Glutamatergic neuron (in vitro differentiated cells): ENCODE results near the gene TMEM132C. TPM values are rescaled to one million over a fixed set of nuclear protein-coding genes. Genes with fewer than 3 reads are reported as not detected.

Source experiments
- DNase-seq: peaks from one replicate; pipeline ENCODE4 v3.0.0; 2022
- H3K27ac Mint-ChIP-seq: one replicate; pipeline ENCODE4 v1.8.0; 2020; ENCODE audit warnings: mild to moderate bottlenecking, mixed read lengths, inconsistent platforms; ENCODE audit not compliant: unreplicated experiment
- H3K27me3 Mint-ChIP-seq: one replicate; pipeline ENCODE4 v1.8.0; 2020; ENCODE audit warnings: mild to moderate bottlenecking, moderate library complexity, mixed read lengths, inconsistent platforms; ENCODE audit not compliant: unreplicated experiment
- H3K36me3 Mint-ChIP-seq: one replicate; pipeline ENCODE4 v1.8.0; 2020; ENCODE audit warnings: mild to moderate bottlenecking, mixed read lengths, inconsistent platforms; ENCODE audit not compliant: unreplicated experiment
- H3K4me1 Mint-ChIP-seq: one replicate; pipeline ENCODE4 v1.8.0; 2020; ENCODE audit warnings: mild to moderate bottlenecking, low read depth, mixed read lengths, inconsistent platforms; ENCODE audit not compliant: unreplicated experiment
- H3K4me3 Mint-ChIP-seq: one replicate; pipeline ENCODE4 v1.8.0; 2020; ENCODE audit warnings: mild to moderate bottlenecking, mixed read lengths, inconsistent platforms; ENCODE audit not compliant: unreplicated experiment
- H3K9me3 Mint-ChIP-seq: one replicate; pipeline ENCODE4 v1.8.0; 2020; ENCODE audit warnings: mild to moderate bottlenecking, moderate library complexity, mixed read lengths, inconsistent platforms; ENCODE audit not compliant: unreplicated experiment
- total RNA-seq: library from RNA; stranded (reverse); fragmentation: NEBNext Ultra II Directional; extraction: Animal tissue kit (Norgen Biotek cat#: 25700); gene quantifications from one replicate; pipeline ENCODE4 v1.2.1, GENCODE V29; 2021; ENCODE audit not compliant: unreplicated experiment
- TF ChIP-seq, protein P1 (sequence below): fragments of 200-600 bp; sonication (generic); IDR thresholded peaks from one replicate; pipeline ENCODE4 v1.5.0; 2021; ENCODE audit not compliant: partially characterized antibody, unreplicated experiment

TMEM132C gene
- total RNA-seq, 1 donor from 2014 or later: 8.0 TPM

DNA sequence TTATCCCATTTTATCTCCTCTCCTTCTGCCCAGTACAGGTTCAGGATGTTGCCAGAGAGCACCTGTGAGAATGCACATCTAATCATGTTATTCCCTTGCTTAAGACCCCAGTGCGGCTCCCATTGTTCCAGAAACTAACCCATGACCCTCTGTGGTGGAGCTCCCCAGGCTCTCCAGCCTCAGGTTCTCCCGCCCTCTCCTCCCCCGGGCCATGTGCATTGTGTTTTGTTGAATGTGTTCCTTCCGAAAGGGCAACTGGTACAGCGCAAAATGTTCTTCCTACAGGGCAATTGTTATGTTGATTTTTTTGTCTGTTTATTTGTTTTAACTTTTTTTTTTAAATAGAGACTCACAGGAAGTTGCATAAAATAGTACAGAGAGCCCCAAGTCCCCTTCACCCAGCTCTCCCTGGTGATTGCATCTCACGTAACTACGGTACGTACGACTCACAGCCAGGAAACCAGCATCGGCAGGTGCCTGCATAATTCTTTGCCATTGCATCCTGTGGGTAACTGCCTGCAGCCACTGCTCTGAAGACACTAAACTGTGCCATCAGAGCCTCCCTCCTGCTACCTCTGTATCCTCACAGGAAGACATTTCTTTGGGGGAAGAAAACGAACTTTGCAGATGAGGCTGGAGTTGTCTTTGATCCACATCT is 31.2 kb downstream of the TMEM132C start:
- Mint-ChIP-seq H3K36me3 (peaks cover 5% of the 10 kb centered on the region), H3K27ac (no peak overlapping the region), H3K27me3 (no peaks in the 10 kb centered on the region), H3K4me1 (no peaks in the 10 kb centered on the region), H3K9me3 (no peaks in the 10 kb centered on the region), H3K4me3 (no peak overlapping the region)
- TF ChIP-seq, protein P1, sequence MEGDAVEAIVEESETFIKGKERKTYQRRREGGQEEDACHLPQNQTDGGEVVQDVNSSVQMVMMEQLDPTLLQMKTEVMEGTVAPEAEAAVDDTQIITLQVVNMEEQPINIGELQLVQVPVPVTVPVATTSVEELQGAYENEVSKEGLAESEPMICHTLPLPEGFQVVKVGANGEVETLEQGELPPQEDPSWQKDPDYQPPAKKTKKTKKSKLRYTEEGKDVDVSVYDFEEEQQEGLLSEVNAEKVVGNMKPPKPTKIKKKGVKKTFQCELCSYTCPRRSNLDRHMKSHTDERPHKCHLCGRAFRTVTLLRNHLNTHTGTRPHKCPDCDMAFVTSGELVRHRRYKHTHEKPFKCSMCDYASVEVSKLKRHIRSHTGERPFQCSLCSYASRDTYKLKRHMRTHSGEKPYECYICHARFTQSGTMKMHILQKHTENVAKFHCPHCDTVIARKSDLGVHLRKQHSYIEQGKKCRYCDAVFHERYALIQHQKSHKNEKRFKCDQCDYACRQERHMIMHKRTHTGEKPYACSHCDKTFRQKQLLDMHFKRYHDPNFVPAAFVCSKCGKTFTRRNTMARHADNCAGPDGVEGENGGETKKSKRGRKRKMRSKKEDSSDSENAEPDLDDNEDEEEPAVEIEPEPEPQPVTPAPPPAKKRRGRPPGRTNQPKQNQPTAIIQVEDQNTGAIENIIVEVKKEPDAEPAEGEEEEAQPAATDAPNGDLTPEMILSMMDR: no peak
- DNase-seq: no peak

DNA sequence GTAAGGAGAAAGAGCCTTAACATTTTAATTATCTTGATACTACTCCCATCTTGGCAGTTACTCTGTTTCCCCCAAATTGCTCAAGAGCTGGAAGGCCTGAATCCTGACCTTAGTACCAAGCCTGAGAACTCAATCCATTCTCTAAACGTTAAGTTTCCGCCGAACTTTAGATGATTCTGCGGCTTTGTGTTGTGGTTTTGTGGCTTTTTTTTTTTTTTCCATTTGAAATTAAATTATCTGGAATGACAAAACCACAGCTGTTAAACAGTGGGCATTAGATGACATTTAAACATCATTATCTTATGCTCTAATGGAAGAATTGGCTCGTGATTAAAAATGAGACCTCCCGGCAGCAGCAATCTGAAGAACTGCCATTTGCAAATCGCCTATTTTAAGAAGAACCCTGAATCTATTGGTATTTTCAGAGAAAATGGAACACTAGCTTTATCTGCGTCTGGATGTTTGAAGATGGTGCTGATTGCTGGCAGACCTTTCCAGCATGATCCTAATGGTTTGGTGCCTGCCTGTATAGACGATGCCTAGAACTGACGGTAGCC is 38.4 kb downstream of the TMEM132C start:
- Mint-ChIP-seq H3K9me3 (peaks cover 7% of the 10 kb centered on the region), H3K4me3 (no peak overlapping the region), H3K36me3 (no peaks in the 10 kb centered on the region), H3K27me3 (no peaks in the 10 kb centered on the region), H3K27ac (no peak overlapping the region), H3K4me1 (no peaks in the 10 kb centered on the region)
- TF ChIP-seq, protein P1: no peak
- no peak for DNase-seq

DNA sequence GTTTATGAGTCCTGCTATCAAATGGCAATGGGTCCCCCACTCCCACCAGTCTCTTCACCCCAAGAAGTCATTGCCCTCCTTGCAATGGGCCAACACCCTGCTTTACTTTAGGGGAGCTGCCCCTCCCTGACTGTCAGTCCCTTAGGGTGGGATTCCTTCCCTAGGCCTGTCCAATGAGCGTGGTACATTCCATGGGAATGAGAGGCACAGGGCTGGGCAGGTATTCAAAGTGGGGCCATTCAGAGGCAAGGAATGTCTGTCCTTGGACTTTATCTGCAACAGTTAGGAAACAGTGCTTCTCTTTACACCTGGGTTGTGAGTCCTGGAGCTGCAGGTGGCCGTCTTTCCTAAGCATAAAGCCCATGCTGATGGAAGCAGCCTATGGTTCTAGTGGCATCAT is 40.8 kb downstream of the TMEM132C start:
- TF ChIP-seq, protein P1: no peak
- H3K4me1 Mint-ChIP-seq: no peaks in the 10 kb centered on the region
- no peaks in the 10 kb centered on the region for H3K27me3 Mint-ChIP-seq
- no peak overlapping the region for H3K27ac Mint-ChIP-seq
- peaks cover 10% of the 10 kb centered on the region for H3K9me3 Mint-ChIP-seq
- H3K4me3 Mint-ChIP-seq: no peak overlapping the region
- H3K36me3 Mint-ChIP-seq: no peaks in the 10 kb centered on the region
- DNase-seq: no peak

GRCh38 chr12:128312661-128313060 is 45.7 kb downstream of the TMEM132C start:
- Mint-ChIP-seq H3K9me3 (peaks cover 7% of the 10 kb centered on the region), H3K27ac (no peak overlapping the region), H3K4me3 (no peak overlapping the region), H3K27me3 (peaks cover 2% of the 10 kb centered on the region), H3K4me1 (peaks cover 11% of the 10 kb centered on the region), H3K36me3 (no peaks in the 10 kb centered on the region)
- TF ChIP-seq, protein P1: no peak
- DNase-seq: no peak

DNA sequence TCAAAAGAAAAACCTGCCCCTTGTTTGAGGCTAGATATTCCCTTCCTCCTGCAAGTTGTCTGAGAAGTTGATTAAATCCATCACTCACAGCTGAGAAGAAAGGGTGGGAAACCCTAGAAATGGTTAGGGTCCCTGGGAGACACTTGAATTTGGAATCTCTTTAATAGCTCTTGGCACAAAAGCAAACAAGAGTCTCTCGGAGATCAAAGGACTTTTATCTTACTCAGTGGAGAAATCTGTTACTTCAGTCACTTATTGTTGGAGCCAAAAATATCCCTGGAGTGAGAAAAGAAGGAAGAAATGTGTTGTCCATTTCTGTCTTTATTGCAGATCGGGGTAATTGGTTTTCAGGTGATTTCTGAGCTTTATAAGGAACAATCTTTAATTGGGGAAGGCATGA is 47.0 kb downstream of the TMEM132C start:
- H3K27ac Mint-ChIP-seq: no peak overlapping the region
- no peak for DNase-seq
- TF ChIP-seq, protein P1: no peak
- H3K27me3 Mint-ChIP-seq: peaks cover 2% of the 10 kb centered on the region
- H3K4me3 Mint-ChIP-seq: no peak overlapping the region
- peaks cover 7% of the 10 kb centered on the region for H3K9me3 Mint-ChIP-seq
- H3K36me3 Mint-ChIP-seq: no peaks in the 10 kb centered on the region
- H3K4me1 Mint-ChIP-seq: peaks cover 19% of the 10 kb centered on the region
